IPS-18a (cell line): ENCODE data around the gene GDF7.

Experiments
- H3K27ac ChIP-seq: one replicate; pipeline ENCODE4 v1.5.1; 2013; ENCODE audit warnings: low read length
- H3K27me3 ChIP-seq: one replicate; pipeline ENCODE4 v1.6.1; 2013; ENCODE audit warnings: mild to moderate bottlenecking, low read length; ENCODE audit not compliant: control insufficient read depth, insufficient read depth
- H3K36me3 ChIP-seq: one replicate; pipeline ENCODE4 v1.6.1; 2013; ENCODE audit warnings: low read depth, low read length; ENCODE audit not compliant: control insufficient read depth
- H3K4me1 ChIP-seq: one replicate; pipeline ENCODE4 v1.6.1; 2013; ENCODE audit warnings: low read depth, low read length; ENCODE audit not compliant: control insufficient read depth
- H3K4me3 ChIP-seq: one replicate; pipeline ENCODE4 v1.5.1; 2013; ENCODE audit warnings: low read length
- H3K9ac ChIP-seq: one replicate; pipeline ENCODE4 v1.6.1; 2013; ENCODE audit warnings: mild to moderate bottlenecking, low read length, moderate library complexity
- H3K9me3 ChIP-seq: one replicate; pipeline ENCODE4 v1.6.1; 2013; ENCODE audit warnings: low read depth, low read length; ENCODE audit not compliant: control insufficient read depth

GDF7 gene

GRCh38 chr2:20656561-20656960 lies 10.4 kb upstream of the GDF7 start:
- H3K9me3 ChIP-seq, result no peaks in the 10 kb centered on the region
- H3K27me3 ChIP-seq, result peaks cover 19% of the 10 kb centered on the region
- H3K36me3 ChIP-seq, result no peaks in the 10 kb centered on the region
- H3K4me3 ChIP-seq, result no peak overlapping the region
- no peak overlapping the region for H3K9ac ChIP-seq
- no peak overlapping the region for H3K27ac ChIP-seq
- no peaks in the 10 kb centered on the region for H3K4me1 ChIP-seq

- Histone ChIP-seq H3K9ac (no peak overlapping the region), H3K4me3 (no peak overlapping the region), H3K4me1 (no peaks in the 10 kb centered on the region), H3K27me3 (peaks cover 21% of the 10 kb centered on the region), H3K36me3 (no peaks in the 10 kb centered on the region), H3K27ac (no peak overlapping the region), H3K9me3 (no peaks in the 10 kb centered on the region)
These were observed 9.3 kb upstream of the GDF7 start for GRCh38 chr2:20657522-20658235.

DNA sequence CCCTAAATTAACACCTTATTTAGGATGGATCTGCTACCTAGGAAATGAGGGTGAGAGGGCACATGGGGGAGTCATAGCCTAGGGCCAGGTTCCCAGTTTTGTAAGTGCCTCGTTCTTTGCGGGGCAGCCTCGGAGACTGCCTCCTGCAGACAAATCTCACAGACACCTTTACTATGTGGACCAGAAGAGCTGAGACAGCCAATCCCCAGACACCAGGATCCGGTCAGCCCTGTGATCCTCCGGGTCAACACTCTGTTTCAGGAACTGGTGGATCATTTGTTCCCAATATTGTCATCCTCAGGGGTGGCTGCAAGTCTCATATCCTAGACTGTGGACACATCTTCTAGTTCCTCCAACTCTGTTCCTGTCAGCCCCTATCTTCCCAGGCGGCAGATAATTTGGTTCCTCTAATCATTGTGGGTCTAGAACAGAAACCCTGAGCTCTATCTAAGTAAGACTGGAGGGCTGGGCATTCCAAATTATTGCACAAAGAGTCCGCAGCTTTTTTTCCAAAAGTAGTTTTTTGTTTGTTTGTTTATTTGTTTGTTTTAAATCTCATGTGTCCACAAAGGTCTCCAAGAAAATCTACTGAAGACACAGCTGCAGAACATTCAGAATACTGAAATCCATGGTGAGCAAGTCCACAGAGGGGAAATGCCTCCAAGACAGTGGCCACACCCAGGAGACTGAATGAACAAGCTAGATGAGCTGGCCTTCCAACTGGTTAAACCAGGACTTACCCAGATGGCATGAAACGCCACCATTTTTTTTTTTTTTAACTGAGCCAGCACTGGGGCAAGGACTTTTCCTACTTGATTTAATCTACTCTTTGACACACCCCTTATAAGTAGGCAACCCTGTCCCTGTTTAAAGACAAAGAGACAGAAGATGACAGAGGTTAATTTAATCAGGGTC lies 6.2 kb upstream of the GDF7 start:
- Histone ChIP-seq H3K9ac (no peak overlapping the region), H3K27ac (no peak overlapping the region), H3K27me3 (peaks cover 52% of the 10 kb centered on the region), H3K9me3 (no peaks in the 10 kb centered on the region), H3K4me3 (no peak overlapping the region), H3K36me3 (no peaks in the 10 kb centered on the region), H3K4me1 (peaks cover 11% of the 10 kb centered on the region)

DNA sequence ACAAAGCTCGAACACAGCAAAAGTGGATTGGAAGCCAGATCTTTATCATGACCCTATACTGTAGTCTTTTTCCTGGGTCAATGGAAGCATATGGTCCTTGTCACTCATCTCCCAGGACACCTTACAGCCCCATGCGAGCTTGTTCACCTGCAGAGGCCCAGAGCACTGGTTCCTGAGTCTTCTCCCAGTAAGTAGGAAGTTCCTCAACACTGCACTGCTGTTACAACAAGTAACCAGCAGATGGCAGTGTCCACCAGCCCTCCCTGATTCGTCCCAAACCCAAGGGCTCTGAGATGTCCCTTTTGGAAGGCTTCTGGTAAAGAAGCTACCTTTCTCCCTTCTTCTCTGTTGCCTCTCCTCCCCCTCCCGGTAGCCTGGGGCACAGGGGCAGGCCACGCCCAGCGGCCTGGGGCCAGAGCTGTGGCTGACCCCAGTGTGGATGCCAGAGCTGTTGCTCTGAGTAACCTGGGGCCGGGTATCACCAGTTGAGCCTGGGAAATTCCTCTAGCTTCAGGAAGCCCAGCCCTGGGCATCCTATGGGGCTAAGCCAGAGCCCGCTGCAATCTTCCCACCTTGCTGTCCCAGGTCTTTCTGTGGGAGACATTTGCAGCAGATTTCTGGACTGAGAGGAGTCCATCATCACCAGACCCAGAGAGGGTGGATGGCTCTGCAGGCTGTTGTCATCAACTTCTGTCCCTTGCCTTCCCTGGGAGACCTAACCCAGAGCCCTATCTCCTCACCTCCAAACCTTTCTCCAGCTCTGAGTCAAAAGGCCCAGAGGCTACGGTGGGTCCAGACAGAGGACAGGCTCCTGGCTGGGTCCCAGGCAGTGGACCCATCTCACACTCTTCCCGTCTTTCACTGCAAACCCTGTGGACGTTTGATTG lies 5.3 kb upstream of the GDF7 start:
- Histone ChIP-seq H3K27ac (no peak overlapping the region), H3K36me3 (no peaks in the 10 kb centered on the region), H3K27me3 (peaks cover 61% of the 10 kb centered on the region), H3K9ac (no peak overlapping the region), H3K4me3 (no peak overlapping the region), H3K9me3 (no peaks in the 10 kb centered on the region), H3K4me1 (peaks cover 11% of the 10 kb centered on the region)

DNA sequence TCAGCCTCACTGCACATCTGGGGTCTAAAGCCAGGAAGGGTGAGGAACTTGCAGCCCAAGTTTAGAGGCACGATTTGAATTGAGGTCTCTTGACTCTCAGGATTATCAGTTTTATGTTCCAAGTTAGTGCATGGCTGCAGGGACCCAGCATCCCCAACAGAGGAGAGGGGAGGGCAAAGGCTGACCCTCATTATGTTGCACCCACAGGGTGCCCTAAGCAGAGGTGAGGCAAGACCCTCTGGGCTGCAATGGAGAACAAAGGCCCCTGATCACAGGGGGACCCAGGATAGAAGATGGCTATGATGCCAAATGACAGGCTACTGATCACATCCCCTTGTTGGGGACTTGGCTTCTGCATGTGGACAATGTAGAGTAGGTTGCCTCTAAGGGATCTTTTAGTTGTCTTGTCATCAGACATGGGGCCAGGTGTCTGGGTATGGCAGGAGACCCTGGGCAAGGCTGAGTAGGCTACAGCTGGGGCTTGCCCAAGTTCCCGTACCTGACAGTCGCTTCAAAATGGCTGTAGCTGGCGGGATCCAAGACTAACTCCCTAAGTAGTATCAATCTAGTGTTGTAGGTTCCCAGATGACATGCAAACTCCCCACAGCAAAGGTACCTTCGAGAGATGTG lies 4.5 kb upstream of the GDF7 start:
- Histone ChIP-seq H3K36me3 (no peaks in the 10 kb centered on the region), H3K9ac (no peak overlapping the region), H3K27ac (no peak overlapping the region), H3K9me3 (no peaks in the 10 kb centered on the region), H3K4me1 (peaks cover 11% of the 10 kb centered on the region), H3K27me3 (peaks cover 65% of the 10 kb centered on the region), H3K4me3 (no peak overlapping the region)

GRCh38 chr2:20663196-20664070 lies 3.5 kb upstream of the GDF7 start:
- peaks cover 75% of the 10 kb centered on the region for H3K27me3 ChIP-seq

DNA sequence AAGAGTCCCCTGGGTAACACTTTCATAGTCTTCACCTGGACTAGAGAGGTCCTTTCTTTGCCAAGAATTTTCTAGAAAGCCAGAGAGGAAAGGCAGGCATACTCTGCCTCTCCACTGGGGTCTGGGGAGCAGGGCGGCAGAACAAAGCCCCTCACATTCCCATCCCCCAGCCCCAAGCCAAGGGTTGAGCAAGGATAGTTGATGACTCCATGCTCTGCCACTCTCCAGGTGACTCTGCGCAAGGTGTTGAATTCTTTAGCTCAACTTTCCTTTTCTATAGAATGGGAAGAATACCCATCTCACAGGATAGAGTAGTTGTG lies 2.9 kb upstream of the GDF7 start:
- no peak overlapping the region for H3K4me3 ChIP-seq
- H3K27ac ChIP-seq, result no peak overlapping the region
- H3K9ac ChIP-seq, result no peak overlapping the region
- H3K36me3 ChIP-seq, result no peaks in the 10 kb centered on the region
- H3K27me3 ChIP-seq, result peaks cover 81% of the 10 kb centered on the region
- peaks cover 11% of the 10 kb centered on the region for H3K4me1 ChIP-seq
- H3K9me3 ChIP-seq, result no peaks in the 10 kb centered on the region

More at GRCh38 chr2:20663196-20664070, 3.5 kb upstream of the GDF7 start:
- Histone ChIP-seq H3K9ac (no peak overlapping the region), H3K9me3 (no peaks in the 10 kb centered on the region), H3K4me1 (peaks cover 11% of the 10 kb centered on the region), H3K4me3 (no peak overlapping the region), H3K27ac (no peak overlapping the region), H3K36me3 (no peaks in the 10 kb centered on the region)

GRCh38 chr2:20664431-20665242 lies 2.3 kb upstream of the GDF7 start:
- Histone ChIP-seq H3K27me3 (peaks cover 83% of the 10 kb centered on the region), H3K4me1 (peaks cover 11% of the 10 kb centered on the region), H3K4me3 (peak overlapping the region; percentile 69), H3K27ac (no peak overlapping the region), H3K9me3 (no peaks in the 10 kb centered on the region), H3K36me3 (no peaks in the 10 kb centered on the region), H3K9ac (no peak overlapping the region)

GRCh38 chr2:20665243-20666004 lies 1.5 kb upstream of the GDF7 start:
- H3K36me3 ChIP-seq, result no peaks in the 10 kb centered on the region
- H3K9me3 ChIP-seq, result no peaks in the 10 kb centered on the region
- no peak overlapping the region for H3K27ac ChIP-seq
- peaks cover 88% of the 10 kb centered on the region for H3K27me3 ChIP-seq
- no peak overlapping the region for H3K9ac ChIP-seq
- H3K4me3 ChIP-seq, result peak overlapping the region; percentile 69
- H3K4me1 ChIP-seq, result peaks cover 11% of the 10 kb centered on the region
